GM19372 (cell line): Measurements from ENCODE around the gene TMEM54.
"Not testable (repeated sequence)": the region's sequence is repeated elsewhere in the genome, so short reads cannot be mapped to it uniquely, and the experiment has no call there.

Experiments
- ATAC-seq: cut with Tn5 transposase; IDR thresholded peaks from one replicate; pipeline ENCODE4 v1.9.1; 2021; ENCODE audit warnings: mild to moderate bottlenecking, low read depth, moderate library complexity; ENCODE audit not compliant: unreplicated experiment

The TMEM54 gene

GRCh38 chr1:32919811-32920733 lies 18.9 kb upstream of the TMEM54 start:
- ATAC-seq = no peak

- no peak for ATAC-seq
These were observed 17.0 kb upstream of the TMEM54 start for GRCh38 chr1:32918179-32918578.

GRCh38 chr1:32917521-32917920 lies 16.3 kb upstream of the TMEM54 start:
- ATAC-seq = no peak

- ATAC-seq = no peak
These were observed 14.8 kb upstream of the TMEM54 start for GRCh38 chr1:32915766-32916706.

- no peak for ATAC-seq
These were observed 9.1 kb upstream of the TMEM54 start for GRCh38 chr1:32910319-32910718.

- ATAC-seq = no peak
These were observed 6.2 kb upstream of the TMEM54 start for GRCh38 chr1:32907435-32907834.

GRCh38 chr1:32906654-32907053 lies 5.5 kb upstream of the TMEM54 start:
- no peak for ATAC-seq

GRCh38 chr1:32905588-32905987 lies 4.4 kb upstream of the TMEM54 start:
- not testable (repeated sequence) for ATAC-seq

- ATAC-seq = no peak
These were observed 3.6 kb upstream of the TMEM54 start for GRCh38 chr1:32904797-32905196.

- no peak for ATAC-seq
These were observed 3.0 kb upstream of the TMEM54 start for GRCh38 chr1:32903991-32904785.

- ATAC-seq = no peak
These were observed 1.3 kb upstream of the TMEM54 start for GRCh38 chr1:32902535-32902920.

GRCh38 chr1:32901823-32902534 lies 790 bp upstream of the TMEM54 start:
- no peak for ATAC-seq

- no peak for ATAC-seq
These were observed 726 bp downstream of the TMEM54 start for GRCh38 chr1:32900371-32900955.

GRCh38 chr1:32899586-32900296 lies 1.4 kb downstream of the TMEM54 start:
- no peak for ATAC-seq

- ATAC-seq = no peak
These were observed 2.2 kb downstream of the TMEM54 start for GRCh38 chr1:32898958-32899357.

GRCh38 chr1:32898056-32898455 lies 3.1 kb downstream of the TMEM54 start:
- ATAC-seq = no peak

- ATAC-seq = no peak
These were observed 3.8 kb downstream of the TMEM54 start for GRCh38 chr1:32897082-32898049.

- no peak for ATAC-seq
These were observed 4.7 kb downstream of the TMEM54 start for GRCh38 chr1:32896451-32896850.
